ENCODE results near the gene UBXN6.

UBXN6 gene

DNA sequence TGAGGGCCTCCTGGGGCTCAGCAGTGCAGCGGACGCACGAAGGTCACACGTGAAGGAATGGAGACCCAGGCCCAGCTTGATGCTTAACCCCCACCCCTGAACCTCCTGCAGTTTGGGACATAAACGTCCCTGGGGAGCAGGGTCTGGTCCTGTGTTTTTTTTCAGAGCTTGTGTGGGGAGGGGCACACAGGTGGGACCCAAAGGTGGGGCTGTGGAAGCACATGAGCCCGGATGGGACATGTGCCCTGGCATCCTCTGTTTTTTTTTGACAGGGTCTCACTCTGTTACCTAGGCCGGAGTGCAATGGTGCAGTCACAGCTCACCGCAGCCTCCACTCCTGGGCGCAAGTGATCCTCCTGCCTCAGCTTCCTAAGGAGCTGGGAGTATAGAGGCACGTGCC is 20.5 kb downstream of the UBXN6 start:
- no peak for DNase-seq

DNA sequence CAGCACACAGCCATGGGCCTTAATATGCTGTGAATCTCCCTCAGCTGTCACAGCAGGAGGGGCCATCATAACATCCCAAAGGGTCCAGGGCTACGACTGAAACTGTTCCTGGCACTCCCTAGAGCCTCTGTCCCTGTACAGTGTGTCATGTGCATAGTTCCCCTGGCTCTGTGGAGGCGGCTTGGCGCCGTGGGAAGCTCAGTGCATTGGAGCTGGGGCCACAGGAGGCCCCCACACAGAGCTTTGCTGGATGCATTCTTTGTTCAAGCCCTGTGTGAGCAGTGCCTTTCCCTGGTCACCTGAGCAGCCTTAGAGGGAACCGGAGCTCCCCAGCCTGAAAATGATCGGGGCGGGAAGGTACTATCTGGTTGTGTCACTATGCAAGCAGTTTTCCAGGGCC is 21.4 kb downstream of the UBXN6 start:
- no peak for DNase-seq

DNA sequence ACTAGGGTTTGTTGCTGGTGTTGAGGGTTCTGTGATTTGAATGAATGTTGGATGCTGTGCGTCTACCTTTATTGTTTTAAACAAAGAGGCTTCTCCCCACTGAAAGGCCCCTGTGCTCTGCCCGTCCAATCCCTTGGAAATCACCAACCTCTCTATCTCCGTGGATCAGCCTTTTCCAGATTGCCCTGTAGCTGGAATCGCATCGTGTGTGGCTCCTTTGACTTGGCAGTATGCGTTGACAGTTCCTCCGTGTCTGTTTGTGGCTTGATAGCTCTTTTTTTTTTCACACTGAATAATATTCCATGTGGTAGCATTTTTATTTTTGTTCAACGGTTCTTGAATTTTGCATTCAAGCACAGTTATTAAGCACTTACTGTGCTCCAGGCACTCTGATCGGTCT is 23.2 kb downstream of the UBXN6 start:
- no peak for DNase-seq

DNA sequence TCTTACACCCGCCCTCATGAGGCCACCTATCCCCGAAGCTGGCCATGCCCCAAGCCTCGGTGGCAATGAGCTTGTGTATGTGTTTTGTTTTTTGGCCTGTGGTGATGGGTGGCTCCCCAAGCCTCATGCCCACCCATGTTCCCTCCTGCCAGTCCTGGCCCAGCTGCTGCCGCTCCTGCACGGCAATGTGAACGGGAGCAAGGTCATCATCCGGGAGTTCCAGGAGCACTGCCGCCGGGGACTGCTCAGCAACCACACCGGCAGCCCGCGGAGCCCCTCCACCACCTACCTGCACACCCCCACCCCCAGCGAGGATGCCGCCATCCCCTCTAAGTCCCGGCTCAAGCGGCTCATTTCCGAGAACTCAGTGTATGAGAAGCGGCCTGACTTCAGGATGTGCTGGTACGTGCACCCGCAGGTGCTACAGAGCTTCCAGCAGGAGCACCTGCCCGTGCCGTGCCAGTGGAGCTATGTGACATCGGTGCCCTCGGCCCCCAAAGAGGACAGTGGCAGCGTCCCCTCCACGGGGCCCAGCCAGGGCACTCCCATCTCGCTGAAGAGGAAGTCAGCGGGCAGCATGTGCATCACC is 24.6 kb downstream of the UBXN6 start:
- no peak for DNase-seq

DNA sequence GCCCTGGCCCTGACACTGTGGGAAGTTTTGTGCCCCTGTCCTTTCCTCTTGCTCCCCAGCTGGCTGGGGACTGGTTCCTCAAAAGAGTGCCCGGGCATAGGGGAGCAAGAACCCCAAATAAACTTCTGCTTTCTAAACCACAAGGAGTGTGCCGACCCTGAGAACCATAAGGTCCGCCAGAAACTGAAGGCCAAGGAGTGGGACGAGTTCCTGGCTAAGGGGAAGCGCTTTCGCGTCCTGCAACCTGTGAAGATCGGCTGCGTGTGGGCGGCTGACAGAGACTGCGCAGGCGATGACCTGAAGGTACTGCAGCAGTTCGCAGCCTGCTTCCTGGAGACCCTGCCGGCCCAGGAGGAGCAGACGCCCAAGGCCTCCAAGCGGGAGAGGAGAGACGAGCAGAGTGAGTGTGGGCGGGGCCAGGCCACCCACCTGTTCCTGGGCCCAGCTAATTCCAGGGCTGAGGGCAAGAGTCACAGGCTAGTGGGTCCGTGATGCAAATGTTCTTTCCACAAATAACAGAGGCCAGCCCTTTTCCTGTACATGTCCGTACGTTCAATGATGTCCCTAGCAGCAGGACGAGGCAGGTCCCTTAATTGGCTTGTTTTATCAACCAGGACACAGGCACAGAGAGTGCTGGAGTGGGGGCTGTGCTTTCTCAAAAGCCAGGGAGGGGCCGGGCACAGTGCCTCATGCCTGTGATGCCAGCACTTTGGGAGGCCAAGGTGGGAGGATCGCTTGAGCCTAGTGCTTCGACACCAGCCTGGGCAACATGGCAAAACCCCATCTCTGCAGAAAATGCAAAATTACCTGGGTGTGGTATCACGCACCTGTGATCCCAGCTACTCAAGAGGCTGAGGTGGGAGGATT is 25.6 kb downstream of the UBXN6 start:
- DNase-seq, result no peak

DNA sequence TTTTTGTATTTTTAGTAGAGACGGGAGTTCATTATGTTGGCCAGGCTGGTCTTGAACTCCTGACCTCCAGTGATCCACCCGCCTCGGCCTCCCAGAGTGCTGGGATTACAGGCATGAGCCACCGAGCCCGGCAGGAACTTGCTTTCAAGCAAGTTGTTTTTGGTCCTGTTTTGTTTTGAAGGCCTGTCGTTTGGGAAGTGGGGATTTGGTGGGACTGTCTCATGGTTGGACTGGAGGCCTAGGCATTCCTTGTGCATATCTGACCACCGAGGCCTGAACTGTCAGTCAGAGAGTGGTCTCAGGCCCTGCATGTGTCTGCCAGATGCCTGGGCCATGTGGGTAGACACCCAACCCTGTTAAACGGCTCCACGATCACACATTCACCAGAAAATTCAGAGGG is 26.3 kb downstream of the UBXN6 start:
- DNase-seq, result no peak

DNA sequence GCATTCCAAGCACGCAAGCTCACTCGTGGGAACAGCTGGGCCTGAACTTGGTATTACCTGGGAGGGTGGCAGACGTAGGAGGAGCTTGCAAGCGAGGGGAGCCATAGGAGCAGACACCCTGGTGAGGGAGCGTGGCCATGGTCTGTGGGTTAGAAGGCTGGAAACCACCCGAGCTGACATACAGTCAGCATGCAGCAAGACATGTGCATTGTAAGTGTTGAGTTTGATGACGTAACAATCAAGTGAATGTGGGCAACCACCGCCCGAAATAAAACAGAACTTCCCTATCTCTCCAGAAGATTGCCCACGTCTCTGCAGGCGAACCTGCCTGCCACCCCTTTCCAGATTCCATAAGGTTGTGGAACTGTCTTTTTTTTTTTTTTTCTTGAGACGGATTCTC is 26.8 kb downstream of the UBXN6 start:
- DNase-seq, result no peak

DNA sequence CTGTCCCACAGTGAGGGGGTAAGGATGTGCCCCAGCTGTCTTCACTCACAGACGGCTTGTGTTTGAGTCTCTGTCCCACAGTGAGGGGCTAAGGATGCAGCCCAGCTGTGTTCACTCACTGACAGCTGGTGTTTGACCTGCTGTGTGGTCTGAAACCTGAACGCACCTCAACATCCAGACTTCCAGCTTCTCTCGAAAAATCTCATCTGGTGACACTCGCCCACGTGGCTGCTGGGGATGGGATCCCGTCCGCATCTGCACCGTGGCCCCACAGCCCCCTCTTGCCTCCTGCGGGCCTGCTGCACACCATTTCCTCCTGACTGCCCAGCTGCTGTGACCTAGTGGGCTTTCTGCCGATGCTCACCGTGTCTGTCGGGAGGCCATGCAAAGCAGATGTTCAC is 27.8 kb downstream of the UBXN6 start:
- DNase-seq, result no peak

DNA sequence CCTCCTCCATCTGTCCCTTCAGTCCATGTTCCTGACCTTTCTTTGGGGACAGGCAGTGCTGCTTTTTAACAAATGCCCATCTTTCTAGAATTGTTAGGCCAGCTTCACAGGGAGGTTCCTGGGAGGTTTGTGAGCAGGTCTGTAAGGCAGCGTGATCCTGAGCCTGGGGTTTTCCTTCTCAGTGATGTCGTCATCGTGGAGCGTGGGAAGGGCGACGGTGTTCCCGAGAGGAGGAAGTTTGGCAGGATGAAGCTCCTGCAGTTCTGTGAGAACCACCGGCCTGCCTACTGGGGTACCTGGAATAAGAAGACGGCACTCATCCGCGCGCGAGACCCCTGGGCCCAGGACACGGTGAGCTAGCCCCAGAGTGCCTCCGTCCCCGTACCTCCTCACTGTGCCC is 28.3 kb downstream of the UBXN6 start:
- DNase-seq, result no peak

DNA sequence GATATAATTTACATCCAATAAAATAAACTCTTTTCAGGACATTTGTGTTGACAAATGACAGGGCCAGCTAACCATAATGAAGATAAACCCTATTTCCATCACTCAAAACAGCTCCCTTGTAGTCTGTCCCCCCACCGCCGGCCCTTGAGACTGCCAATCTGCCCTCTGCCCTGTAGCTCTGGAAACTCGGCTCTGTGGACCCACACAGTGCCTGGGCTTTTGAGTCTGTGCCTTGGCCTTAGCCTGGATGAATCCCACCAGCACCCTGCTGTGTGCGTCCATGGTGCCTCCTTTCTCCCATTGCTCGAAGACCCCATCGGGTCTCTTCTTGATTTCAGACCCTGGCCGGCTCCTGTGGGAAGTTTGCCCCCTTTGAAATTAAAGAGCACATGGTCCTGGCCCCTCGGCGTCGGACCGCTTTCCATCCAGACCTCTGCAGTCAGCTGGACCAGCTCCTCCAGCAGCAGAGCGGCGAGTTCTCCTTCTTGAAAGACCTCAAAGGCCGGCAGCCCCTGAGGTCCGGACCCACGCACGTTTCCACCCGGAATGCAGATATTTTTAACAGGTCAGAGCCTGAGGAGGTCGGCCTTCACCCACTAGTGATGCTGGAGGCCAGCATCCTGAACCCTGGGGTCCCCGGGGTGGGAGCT is 29.1 kb downstream of the UBXN6 start:
- no peak for DNase-seq

DNA sequence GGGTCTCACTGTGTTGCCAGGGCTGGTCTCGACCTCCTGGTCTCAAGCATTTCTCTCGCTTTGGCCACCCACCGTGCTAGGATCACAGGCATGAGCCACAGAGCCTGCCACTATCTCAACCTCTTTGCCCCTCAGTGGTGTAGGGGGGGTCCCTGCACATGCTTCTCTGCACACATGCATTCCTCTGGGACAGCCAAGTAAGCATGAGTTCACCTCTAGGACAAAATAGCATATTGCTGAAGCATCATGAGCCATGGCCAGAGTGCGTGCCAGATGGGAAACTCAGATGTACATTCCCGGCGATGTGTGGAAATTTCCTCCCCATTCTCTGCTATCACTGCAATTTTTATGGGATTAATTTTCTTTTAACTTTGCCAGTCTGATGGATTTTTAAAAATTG is 32.1 kb downstream of the UBXN6 start:
- DNase-seq, result no peak

DNA sequence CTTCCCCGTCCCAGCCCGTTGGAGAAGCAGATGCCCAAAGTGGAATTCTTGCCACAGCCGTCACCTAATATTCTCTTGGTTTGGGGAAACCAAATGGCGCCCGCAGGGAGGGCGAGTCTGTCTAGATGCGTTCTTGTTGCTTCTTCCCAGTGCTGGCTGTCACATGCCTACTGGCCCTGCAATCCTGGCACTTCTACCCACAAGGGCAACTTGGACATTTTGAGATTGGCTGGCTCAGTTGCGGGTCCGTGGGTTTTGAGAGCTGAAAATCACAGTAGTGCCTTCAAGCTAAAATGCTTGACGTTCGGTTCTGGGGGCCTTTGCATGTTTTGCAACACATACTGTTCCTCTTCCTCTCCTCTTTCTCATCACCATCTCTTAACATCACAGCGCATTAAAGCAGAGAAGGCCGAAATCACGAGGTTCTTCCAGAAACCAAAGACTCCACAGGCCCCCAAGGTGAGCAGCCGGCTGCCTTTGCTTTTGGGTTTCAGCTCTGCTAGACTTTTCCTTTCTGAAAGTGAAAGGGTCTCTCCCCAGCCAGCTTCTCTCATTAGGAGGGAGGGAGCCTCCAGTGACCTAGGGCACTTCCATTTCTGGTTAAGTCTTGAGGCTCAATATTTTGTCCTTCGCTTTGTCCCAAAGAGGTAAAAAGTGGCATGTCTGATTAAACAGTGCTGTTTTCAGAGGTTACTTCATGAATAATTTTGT is 34.0 kb downstream of the UBXN6 start:
- DNase-seq, result no peak

DNA sequence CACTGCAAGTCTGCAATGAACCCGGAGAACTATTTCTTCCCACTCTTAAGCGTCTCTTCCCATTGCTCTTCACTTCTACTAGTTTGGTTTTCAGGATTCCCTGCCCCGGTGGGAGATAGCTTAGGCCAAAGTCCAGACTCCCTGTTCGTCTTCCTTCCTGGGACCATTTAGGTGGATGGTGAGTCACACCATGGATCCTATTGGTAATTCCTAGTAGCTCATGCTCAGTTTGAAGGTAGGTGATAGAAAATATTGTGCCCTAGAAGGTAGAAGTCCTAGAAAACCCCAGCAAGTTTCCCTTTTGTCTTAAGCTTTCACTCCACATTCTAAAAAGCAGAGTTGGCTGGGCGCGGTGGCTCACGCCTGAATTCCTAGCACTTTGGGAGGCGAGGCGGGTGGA is 41.3 kb downstream of the UBXN6 start:
- DNase-seq, result no peak

DNA sequence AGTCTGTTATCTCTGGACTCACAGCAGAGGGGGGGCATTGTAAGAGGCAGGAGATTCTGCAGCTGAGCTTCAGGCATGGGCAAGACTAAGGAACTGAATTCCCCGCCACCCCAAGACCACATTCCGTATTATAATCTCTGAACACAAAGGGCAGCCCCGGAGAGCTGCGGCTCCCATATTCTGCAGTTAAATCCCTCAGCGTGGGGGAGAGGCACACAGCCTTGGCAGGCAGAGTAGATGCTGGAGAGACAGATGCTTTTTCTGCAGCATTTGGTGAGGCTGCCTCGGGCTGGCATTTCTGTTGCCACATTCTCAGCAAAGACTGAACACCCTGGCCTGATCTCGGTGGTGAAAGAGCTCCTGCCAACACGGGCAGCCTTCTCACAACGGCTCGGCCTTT is 42.2 kb downstream of the UBXN6 start:
- no peak for DNase-seq

DNA sequence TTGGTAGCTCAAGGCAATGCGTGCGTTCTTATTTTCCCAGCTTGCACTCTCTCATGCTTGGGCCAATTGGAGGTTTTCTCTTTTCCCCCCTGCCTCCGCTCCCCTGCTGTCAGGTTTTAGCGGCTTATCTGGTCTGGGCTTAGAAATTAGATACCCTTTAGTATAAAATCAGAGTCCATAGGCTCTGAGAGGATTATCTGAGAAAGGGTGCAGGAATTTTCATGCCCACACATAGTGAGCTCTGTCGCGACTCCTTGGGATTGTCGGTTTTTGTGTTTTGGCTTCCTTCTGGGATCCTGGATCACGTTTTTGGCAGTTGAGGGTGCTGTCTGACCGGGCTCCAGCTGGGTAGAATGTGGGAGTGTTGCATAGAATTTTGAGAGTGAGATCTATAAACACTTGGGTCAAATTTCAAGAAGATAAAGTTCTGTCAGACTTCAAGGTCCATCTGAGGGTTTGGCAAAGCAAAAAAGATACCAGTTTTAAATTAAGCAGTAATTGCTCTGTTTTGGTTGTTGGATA is 42.7 kb downstream of the UBXN6 start:
- DNase-seq, result no peak

DNA sequence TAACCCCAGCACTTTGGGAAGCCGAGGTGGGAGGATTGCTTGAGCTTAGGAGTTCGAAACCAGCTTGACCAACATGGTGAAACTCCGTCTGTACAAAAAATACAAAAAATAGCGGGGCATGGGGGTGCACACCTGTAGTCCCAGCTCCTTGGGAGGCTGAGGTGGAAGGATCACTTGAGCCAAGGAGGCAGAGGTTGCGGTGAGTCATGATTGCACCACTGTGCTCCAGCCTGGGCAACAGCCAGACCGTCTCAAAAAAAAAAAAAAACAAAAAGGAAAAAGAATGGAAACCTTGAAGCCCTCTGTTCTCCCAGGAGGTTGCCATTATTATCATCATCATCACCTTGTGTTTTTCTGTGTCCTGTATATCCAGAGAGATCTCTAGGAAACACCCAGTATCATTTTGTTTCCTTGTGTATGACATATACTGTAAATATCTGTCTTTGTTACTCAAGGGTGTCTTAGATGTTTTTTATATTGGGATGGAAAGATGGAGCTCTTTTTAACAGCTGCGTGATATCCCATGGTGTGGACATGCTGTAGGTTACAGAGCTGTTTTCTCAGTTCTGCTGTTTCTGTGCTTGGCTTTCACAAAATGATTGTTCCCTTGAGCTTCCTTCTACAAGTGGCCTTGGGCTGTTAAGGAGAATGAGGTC is 43.3 kb downstream of the UBXN6 start:
- no peak for DNase-seq

DNA sequence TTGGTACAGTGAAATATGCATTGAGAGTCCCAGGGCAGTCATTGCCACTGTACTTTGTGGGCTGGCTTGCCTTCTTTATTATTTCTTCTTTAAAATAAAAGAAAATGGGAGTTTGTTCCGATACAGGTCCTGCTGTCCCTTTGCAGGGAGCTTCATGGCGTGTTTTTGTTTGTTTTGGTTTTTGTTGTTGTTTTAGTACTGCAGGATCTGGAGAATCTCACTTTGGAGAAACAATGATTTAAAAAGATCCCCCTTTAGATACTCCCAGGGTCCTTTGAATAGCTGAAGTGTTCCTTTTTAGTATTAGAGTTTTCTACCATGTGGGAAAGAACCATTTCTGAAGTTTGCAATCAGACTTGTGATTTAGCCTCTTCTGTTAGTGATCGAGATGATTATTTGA is 44.0 kb downstream of the UBXN6 start:
- DNase-seq, result no peak

DNA sequence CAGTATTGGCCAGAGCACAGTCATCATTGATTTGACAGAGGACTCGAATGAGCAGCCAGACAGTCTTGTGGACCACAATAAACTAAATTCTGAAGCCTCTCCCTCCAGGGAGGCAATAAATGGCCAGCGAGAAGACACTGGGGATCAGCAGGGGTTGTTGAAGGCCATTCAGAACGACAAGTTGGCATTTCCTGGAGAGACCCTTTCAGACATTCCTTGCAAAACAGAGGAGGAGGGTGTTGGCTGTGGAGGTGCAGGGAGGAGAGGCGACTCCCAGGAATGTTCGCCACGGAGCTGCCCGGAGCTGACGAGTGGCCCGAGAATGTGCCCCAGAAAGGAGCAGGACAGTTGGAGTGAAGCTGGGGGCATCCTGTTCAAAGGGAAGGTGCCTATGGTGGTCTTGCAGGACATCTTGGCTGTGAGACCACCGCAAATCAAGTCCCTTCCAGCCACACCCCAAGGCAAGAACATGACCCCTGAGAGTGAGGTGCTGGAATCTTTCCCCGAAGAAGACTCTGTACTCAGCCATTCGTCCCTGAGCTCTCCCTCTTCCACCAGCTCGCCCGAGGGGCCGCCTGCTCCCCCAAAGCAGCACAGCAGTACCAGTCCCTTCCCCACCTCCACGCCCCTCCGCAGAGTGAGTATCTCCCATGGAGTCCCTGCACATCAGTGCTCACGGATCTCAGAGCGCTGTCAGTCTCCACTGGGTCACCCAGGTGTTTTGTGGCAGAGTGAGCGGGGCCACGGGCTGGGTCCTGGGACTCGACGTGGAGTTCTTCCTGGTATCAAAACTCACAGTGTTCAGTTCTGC is 48.3 kb downstream of the UBXN6 start:
- no peak for DNase-seq

DNA sequence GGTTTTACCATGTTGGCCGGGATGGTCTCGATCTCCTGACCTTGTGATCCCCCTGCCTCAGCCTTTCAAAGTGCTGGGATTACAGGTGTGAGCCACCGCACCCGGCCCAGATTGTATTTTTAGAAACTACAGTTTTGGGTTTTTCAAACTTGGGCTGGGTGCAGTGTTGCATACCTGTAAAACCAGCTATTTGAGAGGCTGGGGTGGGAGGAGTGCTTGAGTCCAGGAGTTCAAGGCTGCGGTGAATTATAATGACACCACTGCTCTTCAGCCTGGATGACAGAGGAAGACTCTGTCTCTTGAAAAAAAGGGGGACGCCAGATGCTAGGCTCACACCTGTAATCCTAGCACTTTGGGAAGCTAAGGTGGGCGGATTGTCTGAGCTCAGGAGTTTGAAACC is 51.0 kb downstream of the UBXN6 start:
- no peak for DNase-seq

DNA sequence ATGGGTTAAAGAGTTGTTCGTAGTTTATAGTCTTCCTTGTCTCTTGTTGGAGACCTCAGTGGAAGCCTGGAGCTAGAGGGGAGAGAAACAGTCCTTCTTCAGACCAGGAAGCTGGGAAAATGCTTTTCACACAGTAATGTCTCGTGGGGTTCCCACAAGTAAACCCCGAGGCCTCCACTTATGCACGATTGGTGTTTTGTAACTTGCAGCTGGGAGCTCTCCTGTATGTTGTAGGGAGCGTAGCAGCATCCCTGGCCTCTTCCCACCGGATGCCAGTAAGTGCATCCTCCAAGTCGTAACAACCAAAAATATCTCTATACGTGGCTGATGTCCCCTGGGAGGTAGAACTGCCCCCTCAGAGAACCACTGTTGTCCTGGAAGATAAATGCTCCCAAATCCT is 51.6 kb downstream of the UBXN6 start:
- no peak for DNase-seq

DNA sequence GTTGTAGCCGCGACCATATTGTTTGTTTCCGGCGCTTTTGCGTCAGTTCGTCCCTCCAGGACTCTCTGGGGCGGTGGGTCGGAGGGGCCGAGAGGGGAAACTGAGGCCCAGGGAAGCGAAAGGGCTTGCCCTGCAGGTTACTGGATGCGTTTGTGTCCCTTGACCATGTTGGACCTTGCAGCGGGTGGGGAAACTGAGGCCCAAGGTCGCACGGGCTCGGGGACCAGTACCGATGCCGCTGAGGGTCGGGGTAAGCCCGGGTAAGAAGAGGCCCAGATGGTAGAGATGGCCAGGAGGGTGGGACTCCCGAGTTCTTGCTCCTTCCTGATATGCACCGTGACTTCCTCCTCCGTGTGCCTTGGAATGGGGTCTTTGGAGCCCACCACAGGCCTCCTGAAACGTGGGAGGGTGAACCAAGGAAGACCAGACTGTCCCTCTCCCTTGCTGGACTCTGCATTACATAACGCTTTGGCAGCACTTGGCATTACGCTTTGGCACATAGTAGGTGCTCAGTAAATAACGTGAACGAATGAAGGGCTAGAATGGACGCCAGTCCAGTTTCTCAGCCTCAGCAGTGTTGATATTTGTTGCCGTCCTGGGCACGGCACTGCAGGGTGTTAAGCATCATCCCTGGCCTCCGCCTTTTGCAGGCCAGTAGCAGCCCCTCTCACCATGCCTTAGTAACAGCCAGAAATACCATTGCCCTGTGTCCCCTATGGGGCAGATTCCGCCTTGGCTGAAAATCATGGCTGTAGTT is 54.4 kb downstream of the UBXN6 start:
- no peak for DNase-seq
